GM19035 (cell line): ENCODE data around the gene TCERG1L.
"Not testable (repeated sequence)": the region's sequence is repeated elsewhere in the genome, so short reads cannot be mapped to it uniquely, and the experiment has no call there.

Experiments
- ATAC-seq: cut with Tn5 transposase; IDR thresholded peaks from one replicate; pipeline ENCODE4 v1.9.1; 2021; ENCODE audit not compliant: unreplicated experiment

The TCERG1L gene

GRCh38 chr10:131168238-131168875, 143.2 kb downstream of the TCERG1L start:
- no peak for ATAC-seq

GRCh38 chr10:131167036-131167860, 144.3 kb downstream of the TCERG1L start:
- ATAC-seq: no peak

- ATAC-seq: no peak
Observed at GRCh38 chr10:131166486-131166885, 145.0 kb downstream of the TCERG1L start.

- no peak for ATAC-seq
Observed at GRCh38 chr10:131165092-131165491, 146.4 kb downstream of the TCERG1L start.

GRCh38 chr10:131162866-131163843, 148.4 kb downstream of the TCERG1L start:
- no peak for ATAC-seq

GRCh38 chr10:131162211-131162610, 149.3 kb downstream of the TCERG1L start:
- ATAC-seq: no peak

- no peak for ATAC-seq
Observed at GRCh38 chr10:131161087-131161486, 150.4 kb downstream of the TCERG1L start.

- ATAC-seq: no peak
Observed at GRCh38 chr10:131160219-131160875, 151.2 kb downstream of the TCERG1L start.

GRCh38 chr10:131159771-131160170, 151.8 kb downstream of the TCERG1L start:
- ATAC-seq: no peak

GRCh38 chr10:131158695-131159094, 152.8 kb downstream of the TCERG1L start:
- no peak for ATAC-seq

GRCh38 chr10:131157899-131158298, 153.6 kb downstream of the TCERG1L start:
- no peak for ATAC-seq

- no peak for ATAC-seq
Observed at GRCh38 chr10:131155876-131156230, 155.7 kb downstream of the TCERG1L start.

- no peak for ATAC-seq
Observed at GRCh38 chr10:131155218-131155875, 156.2 kb downstream of the TCERG1L start.

GRCh38 chr10:131154306-131155025, 157.1 kb downstream of the TCERG1L start:
- no peak for ATAC-seq

- ATAC-seq: not testable (repeated sequence)
Observed at GRCh38 chr10:131152456-131152855, 159.1 kb downstream of the TCERG1L start.

GRCh38 chr10:131150126-131150525, 161.4 kb downstream of the TCERG1L start:
- no peak for ATAC-seq

- no peak for ATAC-seq
Observed at GRCh38 chr10:131149586-131149985, 161.9 kb downstream of the TCERG1L start.

GRCh38 chr10:131149111-131149510, 162.4 kb downstream of the TCERG1L start:
- no peak for ATAC-seq

- no peak for ATAC-seq
Observed at GRCh38 chr10:131148270-131148669, 163.3 kb downstream of the TCERG1L start.
